CD4-positive, alpha-beta T cell treated with Interleukin-12 subunit alpha and Interleukin-12 subunit beta, for 1 hour (primary cell): ENCODE measurements around the gene CHCHD1.
"Not testable (repeated sequence)": the region's sequence is repeated elsewhere in the genome, so short reads cannot be mapped to it uniquely, and the experiment has no call there.

Source experiments
- DNase-seq: peaks from one replicate; pipeline ENCODE4 v3.0.0-alpha.2; 2020

Gene CHCHD1

GRCh38 chr10:73771722-73772280 is 10.0 kb upstream of the CHCHD1 start:
- peak; percentile 85 for DNase-seq

DNA sequence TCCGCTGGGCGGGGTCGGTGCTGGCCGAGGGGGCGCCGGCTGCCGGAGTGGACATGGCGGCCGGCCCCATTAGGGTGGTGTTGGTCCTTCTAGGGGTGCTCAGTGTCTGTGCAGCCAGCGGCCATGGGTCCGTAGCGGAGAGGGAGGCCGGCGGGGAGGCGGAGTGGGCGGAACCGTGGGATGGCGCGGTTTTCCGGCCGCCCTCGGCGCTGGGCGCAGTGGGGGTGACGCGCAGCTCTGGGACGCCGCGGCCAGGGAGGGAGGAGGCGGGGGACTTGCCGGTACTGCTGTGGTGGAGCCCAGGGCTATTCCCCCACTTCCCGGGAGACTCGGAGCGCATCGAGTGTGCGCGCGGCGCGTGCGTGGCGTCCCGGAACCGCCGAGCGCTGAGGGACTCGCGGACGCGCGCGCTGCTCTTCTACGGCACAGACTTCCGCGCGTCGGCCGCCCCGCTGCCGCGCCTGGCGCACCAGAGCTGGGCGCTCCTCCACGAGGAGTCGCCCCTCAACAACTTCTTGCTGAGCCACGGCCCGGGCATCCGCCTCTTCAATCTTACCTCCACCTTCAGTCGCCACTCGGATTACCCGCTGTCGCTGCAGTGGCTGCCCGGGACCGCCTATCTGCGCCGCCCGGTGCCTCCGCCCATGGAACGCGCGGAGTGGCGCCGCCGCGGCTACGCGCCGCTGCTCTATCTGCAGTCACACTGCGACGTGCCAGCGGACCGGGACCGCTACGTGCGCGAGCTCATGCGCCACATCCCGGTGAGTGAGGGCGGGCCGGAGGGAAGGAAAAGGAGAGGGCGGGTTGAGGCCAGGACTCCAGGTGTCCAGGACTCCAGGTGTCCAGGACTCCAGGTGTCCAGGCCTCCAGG is 9.3 kb upstream of the CHCHD1 start:
- peak; percentile 91 for DNase-seq

- no peak for DNase-seq
These were observed 8.5 kb upstream of the CHCHD1 start for GRCh38 chr10:73773152-73773879.

DNA sequence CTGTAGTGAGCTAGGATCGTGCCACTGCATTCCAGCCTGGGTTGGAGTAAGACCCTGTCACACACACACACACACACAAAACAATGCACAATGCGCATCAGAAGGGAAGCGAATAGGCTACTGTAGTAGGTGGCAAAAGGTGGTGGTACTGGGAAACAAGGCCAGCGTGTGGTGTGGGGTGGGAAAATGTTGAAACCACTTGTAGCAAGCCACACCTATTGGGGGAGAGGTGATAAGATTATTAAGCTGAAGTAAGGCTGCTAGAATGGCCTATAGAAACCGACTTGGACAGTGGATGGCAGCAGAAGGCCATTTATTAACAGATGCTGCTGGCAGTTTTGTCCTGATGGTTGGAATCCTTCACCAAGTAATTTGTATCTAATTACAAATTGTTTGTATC is 7.2 kb upstream of the CHCHD1 start:
- DNase-seq, result peak; percentile 63

GRCh38 chr10:73779018-73779417 is 2.8 kb upstream of the CHCHD1 start:
- no peak for DNase-seq

DNA sequence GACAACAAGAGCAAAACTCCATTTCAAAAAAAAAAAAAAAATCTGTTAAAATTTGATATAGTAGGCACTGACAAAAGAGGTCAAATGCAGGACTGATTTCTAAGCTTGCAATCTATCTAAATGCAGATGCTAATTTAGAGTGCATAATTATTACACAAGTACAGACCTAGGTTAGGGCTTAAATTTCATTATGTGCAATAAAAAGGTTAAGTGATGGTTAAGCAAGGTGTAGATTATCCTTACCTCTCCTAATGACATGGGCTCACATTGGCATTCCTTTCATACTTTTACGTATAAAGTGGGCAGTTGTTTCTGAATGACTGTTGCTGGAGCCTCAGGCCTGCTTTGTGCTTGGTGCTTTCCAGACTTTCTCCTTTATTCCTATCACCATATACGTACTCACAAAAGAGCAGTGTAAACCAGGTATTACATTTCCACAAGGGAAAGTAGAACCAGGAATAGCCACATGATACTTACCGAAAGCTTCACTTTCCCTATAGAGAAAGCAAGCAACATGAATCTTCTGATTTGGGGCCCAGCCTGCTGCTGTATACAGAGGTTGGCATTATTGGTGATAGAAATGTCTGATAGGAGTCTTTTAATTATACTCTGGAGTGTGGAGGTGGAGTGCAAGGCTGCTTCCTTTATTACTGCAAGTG is 2.2 kb upstream of the CHCHD1 start:
- no peak for DNase-seq

DNA sequence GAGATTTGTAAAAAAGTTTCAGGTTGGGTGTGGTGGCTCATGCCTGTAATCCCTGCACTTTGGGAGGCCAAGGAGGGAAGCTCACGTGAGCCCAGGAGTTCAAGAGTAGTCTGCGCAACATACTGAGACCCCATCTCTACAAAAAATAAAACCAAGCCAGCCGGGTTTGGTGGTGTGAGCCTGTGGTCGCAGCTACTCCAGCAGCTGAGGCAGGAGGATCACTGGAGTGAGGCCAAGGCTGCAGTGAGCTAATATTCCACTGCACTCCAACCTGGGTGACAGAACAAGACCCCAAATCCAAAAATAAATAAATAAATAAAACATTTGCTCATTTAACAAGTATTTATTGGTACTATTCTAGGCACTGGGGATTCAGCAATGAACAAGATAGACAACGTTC is 1.5 kb upstream of the CHCHD1 start:
- no peak for DNase-seq

DNA sequence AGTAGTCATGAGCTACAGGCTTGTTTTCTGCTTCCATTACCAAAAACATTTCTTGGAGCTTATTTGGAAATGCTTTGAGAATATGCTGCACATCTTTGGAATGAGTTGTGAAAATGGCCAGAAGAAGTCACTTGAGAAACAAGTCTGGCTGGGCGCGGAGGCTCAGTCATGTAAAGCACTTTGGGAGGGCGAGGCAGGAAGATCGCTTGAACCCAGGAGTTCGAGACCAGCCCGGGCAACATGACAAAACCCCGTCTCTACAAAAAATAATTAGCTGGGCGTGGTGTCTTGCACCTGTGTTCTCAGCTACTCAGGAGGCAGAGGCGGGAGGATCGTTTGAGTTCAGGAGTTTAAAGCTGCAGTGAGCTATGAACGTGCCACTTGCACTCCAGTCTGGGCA is 882 bp upstream of the CHCHD1 start:
- DNase-seq, result no peak

GRCh38 chr10:73781548-73781878 is 335 bp upstream of the CHCHD1 start:
- no peak for DNase-seq

DNA sequence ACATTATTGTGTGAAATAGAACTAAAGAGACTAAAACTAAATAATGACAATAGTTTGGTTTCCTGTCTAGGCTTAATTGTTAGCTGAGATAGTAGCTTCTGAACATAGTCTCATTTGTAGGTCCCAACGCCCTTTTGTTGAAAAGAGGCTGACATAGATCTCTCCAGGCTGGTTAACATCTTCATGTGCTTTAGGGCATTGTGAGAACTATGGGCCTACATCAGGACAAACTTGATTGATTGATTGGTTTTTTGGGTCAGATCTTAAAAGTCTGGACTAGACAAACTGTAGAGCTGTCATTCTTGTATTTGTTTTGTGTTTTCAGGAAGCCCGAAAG is 869 bp downstream of the CHCHD1 start:
- no peak for DNase-seq

GRCh38 chr10:73785211-73785720 is 3.4 kb downstream of the CHCHD1 start, which contains the start of gene ZSWIM8:
Gene ZSWIM8, plus strand, starts transcription at chr10:73785606. Its CDS starts 273 bp downstream, at chr10:73785879.
- peak; percentile 90 for DNase-seq

- DNase-seq, result peak; percentile 60
These were observed 4.1 kb downstream of the CHCHD1 start for GRCh38 chr10:73785721-73786511.

DNA sequence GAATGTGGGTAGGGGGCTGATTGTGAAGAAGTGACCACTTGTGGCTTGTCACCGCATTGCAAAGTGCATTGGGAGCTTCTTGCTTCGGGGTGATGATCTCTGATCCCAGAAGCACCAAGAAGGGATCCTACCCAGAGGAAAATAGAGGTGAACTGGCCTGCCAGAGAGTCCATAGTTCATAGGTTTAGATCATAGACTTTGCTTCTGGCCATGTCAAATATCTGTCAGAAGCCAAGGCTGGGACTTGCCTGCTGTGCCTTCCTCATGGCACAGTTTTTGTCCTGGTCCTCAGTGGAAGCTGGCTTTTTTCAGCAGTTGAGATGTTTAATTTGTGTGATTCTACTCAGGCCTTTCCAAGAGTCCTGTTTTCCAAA is 4.7 kb downstream of the CHCHD1 start:
- no peak for DNase-seq

GRCh38 chr10:73787031-73787800 is 5.4 kb downstream of the CHCHD1 start:
- not testable (repeated sequence) for DNase-seq

- no peak for DNase-seq
These were observed 7.2 kb downstream of the CHCHD1 start for GRCh38 chr10:73788864-73789658.

DNA sequence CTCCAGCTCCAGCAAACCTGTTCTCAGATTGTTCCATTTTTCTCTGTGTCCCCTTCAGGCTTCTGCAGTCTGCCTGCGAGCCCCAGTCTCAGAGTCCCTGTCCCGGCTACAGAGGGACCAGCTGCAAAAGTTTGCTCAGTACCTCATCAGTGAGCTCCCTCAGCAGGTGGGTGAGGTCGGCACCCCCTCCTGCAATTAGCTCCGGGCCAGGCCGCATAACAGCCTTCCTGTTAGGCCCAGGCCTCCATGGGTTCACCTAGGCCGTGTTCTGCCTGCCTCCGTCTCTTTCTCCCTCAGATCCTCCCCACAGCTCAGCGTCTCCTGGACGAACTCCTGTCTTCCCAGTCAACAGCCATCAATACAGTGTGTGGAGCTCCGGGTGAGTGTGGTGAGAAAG is 7.8 kb downstream of the CHCHD1 start:
- no peak for DNase-seq

DNA sequence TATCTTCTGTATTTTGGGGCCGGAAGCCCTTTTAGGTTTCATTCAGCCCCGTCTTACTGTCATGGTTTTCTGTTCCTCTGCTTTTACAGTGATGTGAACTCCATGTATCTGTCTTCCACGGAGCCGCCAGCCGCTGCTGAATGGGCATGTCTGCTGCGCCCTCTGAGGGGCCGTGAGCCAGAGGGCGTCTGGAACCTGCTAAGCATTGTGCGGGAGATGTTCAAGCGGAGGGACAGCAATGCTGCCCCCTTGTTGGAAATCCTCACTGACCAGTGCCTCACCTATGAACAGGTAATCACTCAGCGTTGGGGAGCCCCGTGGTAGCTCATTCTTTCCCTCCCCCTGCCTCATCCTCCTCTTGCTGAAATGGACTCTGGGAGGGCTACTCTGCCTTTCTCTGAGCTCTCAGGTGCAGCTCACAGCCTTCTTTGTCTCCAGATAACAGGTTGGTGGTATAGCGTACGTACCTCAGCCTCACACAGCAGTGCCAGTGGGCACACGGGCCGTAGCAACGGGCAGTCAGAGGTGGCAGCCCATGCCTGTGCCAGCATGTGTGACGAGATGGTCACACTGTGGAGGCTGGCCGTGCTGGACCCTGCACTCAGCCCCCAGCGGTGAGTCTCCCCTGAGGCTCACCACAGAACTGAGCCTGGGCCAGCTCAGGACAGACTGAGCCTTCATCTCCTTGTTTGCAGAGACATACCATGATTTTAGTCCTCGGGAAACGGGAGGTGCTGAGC is 9.2 kb downstream of the CHCHD1 start:
- no peak for DNase-seq

DNA sequence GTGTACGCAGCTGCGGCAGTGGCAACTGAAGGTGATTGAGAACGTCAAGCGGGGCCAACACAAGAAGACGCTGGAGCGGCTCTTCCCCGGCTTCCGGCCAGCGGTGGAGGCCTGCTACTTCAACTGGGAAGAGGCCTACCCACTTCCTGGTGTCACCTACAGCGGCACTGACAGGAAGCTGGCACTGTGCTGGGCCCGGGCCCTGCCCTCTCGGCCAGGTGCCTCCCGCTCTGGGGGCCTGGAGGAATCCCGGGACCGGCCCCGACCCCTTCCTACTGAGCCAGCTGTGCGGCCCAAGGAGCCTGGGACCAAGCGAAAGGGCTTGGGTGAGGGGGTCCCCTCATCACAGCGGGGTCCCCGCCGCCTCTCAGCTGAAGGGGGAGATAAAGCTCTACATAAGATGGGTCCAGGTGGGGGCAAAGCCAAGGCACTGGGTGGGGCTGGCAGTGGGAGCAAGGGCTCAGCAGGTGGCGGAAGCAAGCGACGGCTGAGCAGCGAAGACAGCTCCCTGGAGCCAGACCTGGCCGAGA is 10.1 kb downstream of the CHCHD1 start:
- DNase-seq, result no peak

DNA sequence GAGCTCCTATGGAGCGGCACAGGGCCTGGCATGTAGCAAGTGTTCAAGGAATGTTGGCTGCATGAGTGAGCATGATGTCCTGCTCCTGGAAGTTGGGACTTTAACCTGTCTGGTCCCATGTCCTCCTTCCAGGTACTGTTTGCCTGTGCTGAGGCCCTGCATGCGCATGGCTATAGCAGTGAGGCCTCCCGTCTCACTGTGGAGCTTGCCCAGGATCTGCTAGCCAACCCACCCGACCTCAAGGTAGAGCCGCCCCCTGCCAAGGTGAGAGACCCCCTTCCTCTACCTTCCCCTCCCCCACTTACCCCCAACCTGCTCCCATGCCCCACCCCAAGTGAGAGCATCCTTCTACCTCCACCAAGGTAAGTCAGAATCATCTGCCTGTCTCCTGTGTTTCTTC is 11.6 kb downstream of the CHCHD1 start:
- DNase-seq, result no peak

DNA sequence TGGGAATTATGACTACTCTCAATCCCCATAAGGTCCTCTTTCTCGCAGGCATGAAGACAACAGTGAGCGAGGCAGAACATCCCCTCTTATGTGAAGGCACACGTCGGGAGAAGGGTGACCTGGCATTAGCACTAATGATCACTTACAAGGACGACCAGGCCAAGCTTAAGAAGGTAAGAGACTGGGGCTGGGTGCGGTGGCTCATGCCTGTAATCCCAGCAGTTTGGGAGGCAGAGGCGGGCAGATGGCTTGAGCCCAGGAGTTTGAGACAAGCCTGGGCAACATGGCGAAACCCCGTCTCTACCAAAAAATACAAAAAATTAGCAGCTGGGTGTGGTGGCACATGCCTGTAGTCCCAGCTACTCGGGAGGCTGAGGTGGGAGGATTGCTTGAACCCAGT is 13.6 kb downstream of the CHCHD1 start:
- not testable (repeated sequence) for DNase-seq
